NT2/D1 (cell line): ENCODE results near the gene PURB.

ENCODE experiments used
- DNase-seq: peaks from one replicate; pipeline ENCODE4 v3.0.0-alpha.2; 2011; ENCODE audit warnings: low read depth, low spot score
- H3K27me3 ChIP-seq: 2 replicates; pipeline ENCODE4 v1.6.0; 2011; ENCODE audit warnings: mild to moderate bottlenecking; ENCODE audit not compliant: insufficient read length, insufficient read depth
- H3K36me3 ChIP-seq: 2 replicates; pipeline ENCODE4 v1.6.1; 2011; ENCODE audit warnings: mild to moderate bottlenecking, low read length, mixed read lengths; ENCODE audit not compliant: insufficient read depth, insufficient read length
- H3K4me1 ChIP-seq: 2 replicates; pipeline ENCODE4 v1.5.1; 2011; ENCODE audit not compliant: insufficient read depth, insufficient read length
- H3K4me3 ChIP-seq: 2 replicates; pipeline ENCODE4 v1.5.1; 2011; ENCODE audit warnings: low read depth; ENCODE audit not compliant: insufficient read length
- H3K9ac ChIP-seq: 2 replicates; pipeline ENCODE4 v1.6.0; 2011; ENCODE audit warnings: low read depth; ENCODE audit not compliant: insufficient read length
- H3K9me3 ChIP-seq: 2 replicates; pipeline ENCODE4 v1.5.1; 2011; ENCODE audit warnings: mild to moderate bottlenecking, low read length; ENCODE audit not compliant: insufficient read depth
- SUZ12 ChIP-seq: IDR thresholded peaks from 2 replicates; pipeline ENCODE4 v1.6.1; 2011; ENCODE audit not compliant: insufficient read length, insufficient read depth; ENCODE audit errors: extremely low read depth
- YY1 ChIP-seq: IDR thresholded peaks from 2 replicates; pipeline ENCODE4 v1.6.1; 2011; ENCODE audit not compliant: insufficient read length, insufficient read depth
- ZNF274 ChIP-seq: IDR thresholded peaks from 2 replicates; pipeline ENCODE4 v1.6.1; 2011; ENCODE audit warnings: mild to moderate bottlenecking, low read depth, low read length

PURB gene

DNA sequence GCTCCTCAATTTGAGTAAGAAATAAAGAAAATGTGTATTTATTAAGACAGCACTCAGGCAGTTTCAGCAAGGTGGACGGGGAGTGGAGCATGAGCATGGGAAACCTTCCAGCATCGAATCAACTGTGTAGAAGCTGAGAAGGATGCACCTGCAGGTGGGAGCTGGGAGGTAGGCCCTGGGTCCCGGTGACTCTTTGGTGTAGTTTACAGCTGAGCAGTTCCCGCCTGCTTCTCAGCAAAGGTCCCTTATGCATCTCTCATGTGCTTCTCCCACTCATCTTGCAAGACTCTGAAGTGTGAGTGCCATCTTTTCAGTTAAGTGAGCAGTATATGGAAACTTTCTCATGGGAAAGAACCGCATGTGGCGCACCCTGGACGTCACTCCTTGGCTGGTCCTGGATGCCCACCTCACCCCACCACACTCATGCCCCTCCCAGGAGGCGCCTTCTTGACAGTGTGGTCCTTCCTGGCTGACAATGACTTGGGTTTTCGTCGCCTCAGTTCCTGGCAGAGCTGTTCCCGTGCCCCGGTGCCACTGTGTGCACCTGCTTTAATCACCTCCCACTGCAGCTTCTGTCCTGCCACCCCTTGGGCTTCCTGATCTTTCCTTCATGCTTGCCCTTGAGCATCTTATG lies 19.8 kb upstream of the PURB start:
- H3K4me3 ChIP-seq, result no peak overlapping the region

DNA sequence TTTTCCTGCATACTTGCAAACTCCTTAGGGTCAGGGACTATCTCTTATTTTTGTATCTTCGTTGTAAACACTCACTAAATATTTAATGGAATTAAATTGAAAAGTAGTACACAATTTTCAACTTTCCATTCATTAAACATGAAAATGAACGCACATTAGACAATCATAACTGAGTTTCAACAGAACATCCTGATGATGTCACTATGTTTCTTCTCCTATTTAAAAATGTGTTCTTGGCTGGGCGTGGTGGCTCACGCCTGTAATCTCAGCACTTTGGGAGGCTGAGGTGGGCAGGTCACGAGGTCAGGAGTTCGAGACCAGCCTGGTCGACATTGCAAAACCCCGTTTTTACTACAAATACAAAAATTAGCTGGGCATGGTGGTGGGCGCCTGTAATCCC lies 14.1 kb upstream of the PURB start:
- no peak overlapping the region for H3K4me3 ChIP-seq
- no peaks in the 10 kb centered on the region for H3K9me3 ChIP-seq
- no peak for DNase-seq
- TF ChIP-seq ZNF274, result no peak
- no peak for TF ChIP-seq YY1
- no peak for TF ChIP-seq SUZ12
- H3K4me1 ChIP-seq, result no peaks in the 10 kb centered on the region
- no peaks in the 10 kb centered on the region for H3K27me3 ChIP-seq
- no peak overlapping the region for H3K9ac ChIP-seq
- no peaks in the 10 kb centered on the region for H3K36me3 ChIP-seq

More for the DNA sequence above, 19.8 kb upstream of the PURB start:
- TF ChIP-seq SUZ12 (no peak), YY1 (no peak), ZNF274 (no peak)
- Histone ChIP-seq H3K36me3 (no peaks in the 10 kb centered on the region), H3K4me1 (no peaks in the 10 kb centered on the region), H3K27me3 (no peaks in the 10 kb centered on the region), H3K9ac (no peak overlapping the region), H3K9me3 (no peaks in the 10 kb centered on the region)
- DNase-seq, result no peak

DNA sequence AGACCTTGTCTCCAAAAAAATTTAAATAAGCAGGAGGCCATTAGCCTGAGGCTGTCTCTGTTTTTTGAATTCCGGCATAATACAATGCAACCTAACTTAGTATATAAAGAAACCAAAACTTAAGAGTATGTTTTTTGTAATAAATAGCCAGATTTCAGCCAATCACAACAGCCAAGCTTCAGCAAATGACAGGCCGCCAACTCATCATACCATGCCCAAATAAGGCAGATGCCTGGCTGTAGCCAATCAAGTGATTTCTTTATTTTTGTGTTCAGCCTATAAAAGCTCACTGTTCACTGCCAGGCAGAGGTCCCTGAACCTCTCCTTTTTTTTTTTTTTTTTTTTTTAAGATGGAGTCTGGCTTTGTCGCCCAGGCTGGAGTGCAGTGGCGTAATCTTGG lies 12.7 kb upstream of the PURB start:
- no peaks in the 10 kb centered on the region for H3K9me3 ChIP-seq
- no peaks in the 10 kb centered on the region for H3K36me3 ChIP-seq
- TF ChIP-seq ZNF274 (no peak), YY1 (no peak), SUZ12 (no peak)
- no peaks in the 10 kb centered on the region for H3K27me3 ChIP-seq
- H3K4me1 ChIP-seq, result no peaks in the 10 kb centered on the region
- DNase-seq, result no peak
- H3K9ac ChIP-seq, result no peak overlapping the region
- H3K4me3 ChIP-seq, result no peak overlapping the region

DNA sequence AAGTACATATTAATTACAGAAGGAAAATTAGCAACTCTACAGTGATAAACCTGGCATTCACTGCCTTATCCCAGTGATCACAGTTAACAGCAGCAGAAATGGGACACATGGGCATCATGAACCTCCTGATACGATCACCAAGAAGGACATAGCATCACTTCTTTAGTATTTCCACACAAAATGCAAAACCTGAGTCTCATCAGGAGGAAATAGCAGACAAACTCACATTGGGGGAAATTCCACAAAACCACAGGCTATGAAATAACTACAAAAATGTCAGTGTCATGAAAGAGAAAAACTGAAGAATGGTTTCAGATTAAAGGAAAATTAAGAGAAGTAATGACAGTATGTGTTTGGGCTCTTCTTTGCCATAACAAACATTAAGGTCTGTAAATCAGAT lies 12.0 kb upstream of the PURB start:
- TF ChIP-seq ZNF274, result no peak
- no peak for TF ChIP-seq SUZ12
- no peak for TF ChIP-seq YY1
- DNase-seq, result no peak
- no peaks in the 10 kb centered on the region for H3K9me3 ChIP-seq
- no peaks in the 10 kb centered on the region for H3K4me1 ChIP-seq
- H3K36me3 ChIP-seq, result no peaks in the 10 kb centered on the region
- no peak overlapping the region for H3K9ac ChIP-seq
- H3K27me3 ChIP-seq, result no peaks in the 10 kb centered on the region
- no peak overlapping the region for H3K4me3 ChIP-seq

DNA sequence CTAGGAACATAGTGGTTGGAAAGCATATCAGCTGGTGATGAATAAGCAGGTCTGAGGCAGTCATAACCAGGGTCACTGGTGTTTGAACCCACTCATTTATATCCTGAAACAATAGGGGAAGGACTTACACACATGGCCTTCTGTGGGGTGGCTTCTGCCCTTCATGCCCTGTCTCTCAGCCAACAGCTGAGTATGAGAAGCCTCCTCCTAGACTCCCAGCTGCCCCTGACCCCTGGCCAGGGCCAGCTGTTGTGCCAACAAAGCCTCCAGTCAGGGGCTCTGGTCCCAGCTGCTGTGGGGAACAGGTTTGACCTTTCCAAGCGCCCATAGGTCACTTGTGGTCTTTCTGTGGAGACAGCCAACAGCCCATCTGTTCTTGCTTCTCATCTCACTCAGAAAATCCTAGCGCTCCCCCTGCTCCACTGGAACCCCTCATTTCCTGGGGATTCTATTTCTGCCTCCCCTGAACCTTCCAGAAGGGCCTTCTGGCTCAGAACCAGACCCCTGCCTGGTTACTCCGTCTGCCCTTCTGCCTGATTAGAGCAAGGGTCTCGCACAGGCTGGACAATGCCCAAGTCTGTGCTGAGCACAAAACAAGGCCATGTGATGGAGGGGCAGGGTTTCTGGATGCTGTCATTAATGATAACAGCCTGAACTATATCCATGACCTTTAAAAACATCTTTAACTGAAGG lies 9.7 kb upstream of the PURB start:
- TF ChIP-seq YY1, result no peak
- TF ChIP-seq SUZ12, result no peak
- TF ChIP-seq ZNF274, result no peak
- no peak overlapping the region for H3K9ac ChIP-seq
- H3K27me3 ChIP-seq, result no peaks in the 10 kb centered on the region
- no peaks in the 10 kb centered on the region for H3K9me3 ChIP-seq
- H3K4me3 ChIP-seq, result no peak overlapping the region
- no peaks in the 10 kb centered on the region for H3K36me3 ChIP-seq
- no peak for DNase-seq
- H3K4me1 ChIP-seq, result no peaks in the 10 kb centered on the region

DNA sequence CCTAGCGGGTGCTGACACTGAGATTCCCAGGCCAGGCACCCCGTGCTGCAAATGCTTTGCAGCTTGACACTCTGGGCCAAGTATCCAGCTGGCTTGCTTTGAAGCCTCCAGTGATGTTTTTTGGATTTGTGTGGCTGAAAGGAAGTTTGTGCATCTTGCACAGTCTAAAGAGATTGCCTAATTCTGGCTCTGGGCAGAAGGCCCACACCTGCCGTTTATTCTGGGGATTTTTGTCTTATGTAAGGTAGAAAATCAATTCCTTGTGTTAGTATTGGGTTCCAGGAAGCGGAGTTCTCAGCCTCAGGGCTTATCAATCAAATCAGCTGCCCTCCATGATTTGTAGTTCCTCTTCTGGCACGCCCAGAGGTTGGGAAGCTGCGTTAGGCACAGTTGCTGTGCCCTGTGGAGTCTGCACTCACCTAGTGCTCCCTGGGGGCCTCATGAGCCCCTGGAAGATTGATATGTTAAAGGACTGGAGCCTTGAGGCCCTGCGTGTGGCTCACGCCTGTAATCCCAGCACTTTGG lies 8.4 kb upstream of the PURB start:
- DNase-seq, result no peak
- no peaks in the 10 kb centered on the region for H3K36me3 ChIP-seq
- H3K9me3 ChIP-seq, result no peaks in the 10 kb centered on the region
- H3K9ac ChIP-seq, result no peak overlapping the region
- H3K4me1 ChIP-seq, result no peaks in the 10 kb centered on the region
- no peak for TF ChIP-seq ZNF274
- no peak for TF ChIP-seq SUZ12
- no peak for TF ChIP-seq YY1
- H3K4me3 ChIP-seq, result no peak overlapping the region
- no peaks in the 10 kb centered on the region for H3K27me3 ChIP-seq

DNA sequence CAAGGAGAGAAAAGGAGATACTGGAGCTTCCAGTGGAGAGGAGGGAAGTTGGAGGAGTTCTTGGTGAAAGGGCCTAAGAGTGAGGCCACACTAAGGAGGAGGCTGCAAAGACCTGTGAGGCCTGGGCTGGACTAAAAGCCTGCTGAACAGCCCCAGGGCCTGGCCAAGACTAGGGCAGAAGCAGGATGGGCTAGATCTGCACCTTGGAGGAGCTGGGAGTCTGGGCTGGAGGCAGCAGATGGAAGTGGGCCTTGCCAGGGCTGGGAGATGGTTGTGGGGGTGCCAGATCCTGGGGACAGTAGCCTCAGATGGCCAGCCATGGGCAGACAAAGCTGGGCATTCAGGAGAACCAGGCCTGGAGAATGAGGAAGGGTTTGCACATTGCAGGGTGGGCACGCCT lies 6.5 kb upstream of the PURB start:
- no peaks in the 10 kb centered on the region for H3K4me1 ChIP-seq
- DNase-seq, result no peak
- H3K36me3 ChIP-seq, result no peaks in the 10 kb centered on the region
- TF ChIP-seq SUZ12 (no peak), ZNF274 (no peak), YY1 (no peak)
- no peaks in the 10 kb centered on the region for H3K27me3 ChIP-seq
- no peak overlapping the region for H3K4me3 ChIP-seq
- H3K9ac ChIP-seq, result no peak overlapping the region
- H3K9me3 ChIP-seq, result no peaks in the 10 kb centered on the region

DNA sequence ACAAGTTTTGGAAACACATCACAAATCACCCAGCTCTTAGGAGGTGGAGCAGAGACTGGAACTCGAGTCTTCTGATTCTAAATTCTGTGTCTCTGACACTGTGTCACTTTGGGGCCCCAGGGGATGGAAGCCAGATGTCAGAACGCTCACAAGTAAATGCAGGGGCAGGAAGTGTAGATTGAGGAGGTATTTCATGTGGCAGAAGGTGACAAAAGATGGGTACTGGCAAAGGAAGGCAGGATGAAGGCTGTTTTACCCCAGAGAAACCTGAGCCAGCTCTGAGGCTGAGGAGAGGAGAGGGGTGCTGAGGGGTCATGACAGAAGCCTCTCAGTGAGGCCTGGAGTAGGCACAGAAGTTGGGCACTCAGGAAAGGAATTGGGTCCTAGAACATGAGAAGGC lies 6.0 kb upstream of the PURB start:
- TF ChIP-seq SUZ12, result no peak
- TF ChIP-seq YY1, result no peak
- no peak for TF ChIP-seq ZNF274

More for the DNA sequence above, 6.0 kb upstream of the PURB start:
- DNase-seq, result no peak
- Histone ChIP-seq H3K4me1 (no peaks in the 10 kb centered on the region), H3K36me3 (no peaks in the 10 kb centered on the region), H3K9me3 (no peaks in the 10 kb centered on the region), H3K4me3 (no peak overlapping the region), H3K27me3 (no peaks in the 10 kb centered on the region), H3K9ac (no peak overlapping the region)
